ENCODE data around the gene AQP1.

The AQP1 gene

DNA sequence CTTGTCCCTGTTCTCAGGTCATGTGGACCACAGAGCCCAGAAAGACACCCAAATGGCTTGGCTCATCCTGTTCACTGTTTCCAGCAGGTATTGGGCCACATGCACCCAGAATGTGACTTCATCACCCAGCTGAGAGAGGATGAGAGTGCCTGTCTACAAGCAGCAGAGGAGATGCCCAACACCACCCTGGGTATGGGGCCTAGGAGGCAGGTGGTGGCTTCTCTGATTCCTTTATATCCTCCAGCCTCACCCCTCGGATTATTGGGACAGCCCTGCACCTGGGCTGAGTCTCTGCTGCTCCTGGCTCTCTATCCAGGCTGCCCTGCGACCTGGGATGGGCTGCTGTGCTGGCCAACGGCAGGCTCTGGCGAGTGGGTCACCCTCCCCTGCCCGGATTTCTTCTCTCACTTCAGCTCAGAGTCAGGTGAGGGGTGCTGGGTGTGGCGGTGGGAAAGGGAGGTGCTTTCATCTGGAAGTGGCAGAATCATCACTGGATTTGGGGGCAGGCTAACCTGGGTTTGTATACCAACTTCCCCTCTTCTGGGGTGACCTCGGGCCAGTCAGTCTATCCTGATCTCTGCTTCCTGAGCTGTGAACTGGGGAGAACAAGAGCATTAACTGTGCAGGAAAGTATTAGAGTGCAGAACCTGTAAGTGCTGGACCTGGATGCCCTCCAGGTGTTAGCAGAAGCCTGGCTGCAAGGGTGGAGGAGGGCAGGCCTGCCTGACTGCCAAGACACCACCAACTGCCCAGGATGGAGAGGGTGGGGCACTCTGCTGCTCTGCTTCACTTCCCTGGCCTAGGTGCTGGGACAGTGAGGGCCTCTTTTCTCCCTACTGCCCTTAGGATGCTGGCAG, 57.3 kb downstream of the AQP1 start:
- no peak for DNase-seq (ENCODE audit: insufficient read length, low spot score)
- FAIRE-seq: no peak
- TF ChIP-seq POLR2A (IDR thresholded peaks at IDR 0.05; ENCODE audit: low read depth, low read length): no peak

DNA sequence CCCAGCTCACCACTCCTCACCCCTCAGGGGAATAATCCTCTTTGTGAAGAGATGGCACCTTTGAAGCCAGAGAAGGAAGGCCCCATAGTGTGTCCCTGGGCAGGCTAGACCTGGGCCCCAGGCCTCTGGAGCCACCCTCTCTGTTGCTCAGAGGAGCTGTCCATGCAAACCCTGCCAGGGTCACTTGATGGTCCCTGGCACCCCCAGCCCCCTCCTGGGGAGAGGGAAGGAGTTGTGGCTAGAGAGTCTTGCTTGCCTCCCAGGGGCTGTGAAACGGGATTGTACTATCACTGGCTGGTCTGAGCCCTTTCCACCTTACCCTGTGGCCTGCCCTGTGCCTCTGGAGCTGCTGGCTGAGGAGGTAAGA, 57.9 kb downstream of the AQP1 start:
- FAIRE-seq: no peak
- no peak for DNase-seq (ENCODE audit: insufficient read length, low spot score)
- no peak for TF ChIP-seq POLR2A (IDR thresholded peaks at IDR 0.05; ENCODE audit: low read depth, low read length)

DNA sequence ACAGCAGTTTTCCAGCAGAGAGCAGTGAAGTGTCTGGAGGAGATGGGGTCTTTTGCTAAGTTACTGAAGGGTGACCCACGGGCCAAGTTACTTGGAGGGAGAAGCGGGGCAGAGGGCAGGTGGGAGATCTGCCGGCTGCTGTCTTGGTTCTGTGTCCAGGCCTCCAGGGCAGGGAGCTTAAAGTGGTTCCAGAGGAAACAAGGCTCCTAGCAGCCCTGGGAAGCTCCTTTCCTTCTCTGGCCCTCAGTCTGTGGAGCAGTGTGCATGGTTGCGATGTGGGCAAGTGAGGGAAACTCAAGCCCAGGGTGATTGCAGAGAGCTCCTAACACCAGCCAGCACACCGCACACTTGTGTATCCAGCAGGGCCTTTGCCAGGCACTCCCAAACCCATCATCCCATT, 58.4 kb downstream of the AQP1 start:
- no peak for FAIRE-seq

DNA sequence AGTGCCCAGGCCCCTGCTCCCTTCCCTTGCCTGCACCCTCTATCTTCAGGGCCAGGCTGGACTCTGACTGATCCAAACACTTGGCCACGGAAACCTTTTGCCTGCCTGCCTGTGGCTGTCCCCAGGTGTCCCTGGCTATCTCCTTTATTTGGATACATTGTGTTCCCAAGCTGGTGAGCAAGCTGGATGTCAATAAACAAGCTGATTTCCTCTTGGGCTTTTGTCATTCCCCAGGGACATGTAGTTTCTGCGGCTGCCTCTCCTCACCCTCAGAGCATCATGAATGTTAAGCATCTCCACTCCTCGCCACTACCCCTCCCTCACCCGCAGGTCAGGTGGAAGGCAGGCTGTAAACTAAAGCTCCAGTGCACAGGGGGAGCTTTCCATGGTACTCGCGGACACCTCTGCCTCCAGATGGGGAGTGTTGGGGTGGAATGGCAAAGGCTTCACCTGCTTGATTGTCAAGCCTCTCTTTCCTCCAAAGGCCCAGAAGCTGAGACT, 59.0 kb downstream of the AQP1 start:
- no peak for DNase-seq (ENCODE audit: insufficient read length, low spot score)
- TF ChIP-seq POLR2A (IDR thresholded peaks at IDR 0.05; ENCODE audit: low read depth, low read length): no peak
- no peak for FAIRE-seq

More for the DNA sequence above, 58.4 kb downstream of the AQP1 start:
- no peak for TF ChIP-seq POLR2A (IDR thresholded peaks at IDR 0.05; ENCODE audit: low read depth, low read length)
- DNase-seq (ENCODE audit: insufficient read length, low spot score): no peak

DNA sequence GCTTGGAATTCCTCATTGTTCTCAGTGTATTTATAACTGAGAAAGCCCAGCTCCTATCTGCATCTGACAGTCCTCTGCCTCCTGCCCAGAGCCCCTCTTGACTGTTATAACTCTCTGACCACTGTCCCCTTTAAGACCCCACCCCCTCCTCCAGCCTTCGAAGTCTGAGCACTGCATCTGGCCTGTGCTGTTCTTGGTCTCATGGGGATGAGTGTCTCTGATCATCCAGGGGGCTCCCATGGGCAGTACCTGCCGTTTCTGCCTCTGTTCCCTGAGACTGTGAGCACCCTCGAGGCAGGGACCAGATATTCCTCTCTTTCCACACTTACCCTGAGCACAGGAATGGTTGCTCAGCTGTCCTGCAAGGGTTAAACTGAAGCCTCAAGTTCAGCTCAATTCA, 59.8 kb downstream of the AQP1 start:
- FAIRE-seq (no peak), DNase-seq (ENCODE audit: insufficient read length, low spot score) (no peak)
- TF ChIP-seq POLR2A (IDR thresholded peaks at IDR 0.05; ENCODE audit: low read depth, low read length): no peak

DNA sequence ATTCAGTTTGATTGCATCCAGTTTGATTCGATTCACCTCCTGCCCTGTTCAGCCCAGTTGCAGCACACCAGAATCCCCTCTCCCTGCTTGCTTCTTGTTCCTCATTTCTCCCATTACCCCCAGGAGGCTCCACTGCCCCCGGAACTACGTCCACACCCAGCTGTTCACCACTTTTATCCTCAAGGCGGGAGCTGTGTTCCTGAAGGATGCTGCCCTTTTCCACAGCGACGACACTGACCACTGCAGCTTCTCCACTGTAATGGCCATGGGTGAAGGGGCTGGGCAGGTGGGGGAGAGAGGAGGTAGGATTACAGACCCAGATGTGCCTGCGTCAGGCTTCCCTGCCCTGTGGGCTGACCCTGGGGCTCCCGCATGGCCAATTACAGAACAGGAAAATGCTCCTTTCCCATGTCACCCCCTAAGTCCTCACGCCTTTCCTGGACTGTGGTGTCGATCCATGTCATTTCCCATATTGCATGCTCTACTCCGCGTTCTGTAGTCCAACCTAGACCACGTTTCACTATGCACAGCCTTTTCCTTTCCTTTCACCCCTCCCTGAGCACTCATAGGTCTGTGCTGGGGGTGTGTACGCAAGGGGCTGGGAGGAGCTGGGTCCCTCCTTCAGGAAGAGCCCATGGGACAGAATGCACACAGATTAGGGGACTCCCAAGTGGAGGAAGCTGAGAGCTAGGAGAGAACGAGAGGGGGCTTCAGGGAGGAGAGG, 60.3 kb downstream of the AQP1 start:
- TF ChIP-seq POLR2A (IDR thresholded peaks at IDR 0.05; ENCODE audit: low read depth, low read length): no peak
- FAIRE-seq (no peak), DNase-seq (ENCODE audit: insufficient read length, low spot score) (no peak)

DNA sequence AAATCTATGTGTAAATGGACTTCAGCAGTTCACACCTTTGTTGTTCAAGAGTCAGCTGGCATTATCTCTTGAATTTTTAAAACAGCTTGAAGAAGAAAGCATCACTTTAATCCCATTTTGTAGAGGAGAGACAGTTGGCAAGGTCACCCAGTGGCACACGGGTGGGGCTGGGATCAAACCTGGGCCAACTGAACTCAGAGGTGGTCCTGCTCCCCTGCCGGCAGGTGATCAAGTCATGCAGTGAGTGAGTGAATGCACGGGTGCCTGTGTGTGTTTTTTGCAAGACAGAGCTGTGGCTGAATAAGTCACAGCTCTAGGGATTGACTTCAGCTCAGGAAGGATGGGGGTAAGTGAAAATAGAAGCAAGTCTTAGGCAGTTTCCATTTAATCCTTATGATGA, 61.6 kb downstream of the AQP1 start:
- no peak for TF ChIP-seq POLR2A (IDR thresholded peaks at IDR 0.05; ENCODE audit: low read depth, low read length)
- FAIRE-seq: no peak
- DNase-seq (ENCODE audit: insufficient read length, low spot score): no peak

DNA sequence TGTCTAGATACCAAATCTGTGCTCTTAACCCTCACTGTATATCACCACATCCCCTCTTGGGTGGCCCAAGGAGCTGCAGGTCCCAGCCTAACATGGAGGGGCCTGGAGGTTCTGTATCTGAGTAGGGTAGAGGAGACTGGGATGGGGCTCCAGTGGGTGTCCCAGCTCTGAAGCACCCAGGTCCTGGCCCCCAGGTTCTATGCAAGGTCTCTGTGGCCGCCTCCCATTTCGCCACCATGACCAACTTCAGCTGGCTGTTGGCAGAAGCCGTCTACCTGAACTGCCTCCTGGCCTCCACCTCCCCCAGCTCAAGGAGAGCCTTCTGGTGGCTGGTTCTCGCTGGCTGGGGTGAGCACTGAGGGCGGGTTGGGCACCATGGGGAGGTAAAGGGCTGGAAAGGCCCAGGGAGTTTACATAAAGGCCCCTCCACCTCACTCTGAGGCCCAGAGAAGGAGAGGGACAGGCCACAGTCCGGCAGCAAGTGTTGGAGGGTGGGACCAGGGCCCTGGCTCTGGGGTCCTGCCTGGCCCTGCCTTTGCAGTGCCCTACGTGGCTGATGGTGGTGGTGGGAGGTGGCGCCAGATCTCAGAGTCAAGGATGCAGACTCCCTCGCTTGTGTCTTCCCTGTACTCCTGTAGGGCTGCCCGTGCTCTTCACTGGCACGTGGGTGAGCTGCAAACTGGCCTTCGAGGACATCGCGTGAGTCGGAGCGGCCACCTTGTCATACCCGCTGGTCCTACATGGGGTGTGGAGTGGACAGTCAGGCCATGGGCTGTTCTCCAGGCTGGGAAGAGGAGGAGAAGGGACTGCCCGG, 62.3 kb downstream of the AQP1 start:
- DNase-seq (ENCODE audit: insufficient read length, low spot score): no peak
- FAIRE-seq: no peak
- TF ChIP-seq POLR2A (IDR thresholded peaks at IDR 0.05; ENCODE audit: low read depth, low read length): no peak

DNA sequence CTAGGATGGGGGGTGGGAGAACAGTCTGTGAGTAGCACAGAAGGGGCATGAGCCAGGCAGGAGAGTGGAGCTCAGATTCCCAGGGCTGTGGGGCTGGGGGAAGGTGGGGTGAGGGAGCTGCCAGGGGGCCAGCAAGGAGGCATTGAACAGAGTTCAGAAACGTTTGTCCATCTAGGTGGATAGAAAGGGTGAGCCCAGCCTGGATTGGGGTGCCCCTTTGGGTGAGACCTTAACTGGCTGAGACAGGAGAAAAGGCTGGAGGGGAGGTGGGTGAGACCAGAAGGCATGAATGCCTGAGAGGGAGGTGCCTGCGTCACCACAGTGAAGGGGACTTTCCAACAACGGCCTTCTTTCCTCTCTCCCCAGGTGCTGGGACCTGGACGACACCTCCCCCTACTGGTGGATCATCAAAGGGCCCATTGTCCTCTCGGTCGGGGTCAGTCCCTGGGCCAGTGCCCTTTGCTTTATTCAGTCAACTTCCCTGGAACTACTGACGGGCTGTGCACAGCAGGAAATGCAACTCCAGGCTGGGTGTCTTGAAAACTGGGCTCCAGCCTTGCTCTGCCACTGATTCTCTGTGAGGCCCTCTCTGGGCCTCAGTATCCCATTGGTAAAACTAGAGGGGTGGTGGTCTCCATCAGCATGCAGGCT, 63.1 kb downstream of the AQP1 start:
- no peak for TF ChIP-seq POLR2A (IDR thresholded peaks at IDR 0.05; ENCODE audit: low read depth, low read length)
- no peak for FAIRE-seq
- DNase-seq (ENCODE audit: insufficient read length, low spot score): peak; percentile 87

All from H54 (cell line).